Measurements from ENCODE around the gene MPHOSPH8.

- no peak for TF ChIP-seq POLR2A (IDR thresholded peaks at IDR 0.05; ENCODE audit: low read depth, low read length)
- no peak for TF ChIP-seq POLR2AphosphoS5 (IDR thresholded peaks at IDR 0.05; ENCODE audit: low read depth, low read length)
- no peak for TF ChIP-seq TAF1 (IDR thresholded peaks at IDR 0.05; ENCODE audit: low read depth, low read length)
- TF ChIP-seq POU2F2 (IDR thresholded peaks at IDR 0.05; ENCODE audit: low read depth, low read length) = no peak
Observed at GRCh38 chr13:19657872-19658591, 24.6 kb downstream of the MPHOSPH8 start.
